HCT116 (cell line): Measurements from ENCODE around the gene PDE6D. TPM values are rescaled to one million over a fixed set of nuclear protein-coding genes. Genes with fewer than 3 reads are reported as not detected.

Experiments used
- ATAC-seq: fragments of 200-7000 bp; cut with Tn5 transposase; 2 replicates; pipeline ENCODE4 v1.9.1; 2020; ENCODE audit warnings: mild to moderate bottlenecking, moderate library complexity
- BruUV-seq: library from RNA; stranded (reverse); fragments of 400-500 nt; replicated peaks from 2 replicates; lab custom pipeline; 2021; lab: Mats Ljungman, UMichigan
- CTCF ChIA-PET: fragments of 300-600 bp; sonication (Branson Sonifier 250); formaldehyde crosslinking; loops from one replicate; lab custom pipeline; 2021; ENCODE audit warnings: antibody characterized with exemption; lab: Charles Lee
- POLR2A ChIA-PET: fragments of 300-600, 350-600 bp; sonication (Branson Sonifier 250); formaldehyde crosslinking; loops from one replicate; lab custom pipeline; 2021; ENCODE audit warnings: antibody characterized with exemption; lab: Charles Lee
- RAD21 ChIA-PET, 2 experiments: fragments of 300-600 bp; sonication (Branson Sonifier 250); formaldehyde crosslinking; loops; one replicate each; lab custom pipeline; 2023; ENCODE audit warnings: low total read pairs in 2 of 2; ENCODE audit not compliant: uncharacterized antibody in 2 of 2, unreplicated experiment in 2 of 2, low non-redundant PET in 1 of 2; lab: Charles Lee
- DNase-seq: peaks from one replicate; pipeline ENCODE4 v3.0.0-alpha.2; 2010; ENCODE audit warnings: low read depth, low spot score
- H2AFZ ChIP-seq: fragments of 200-600 bp; shearing (Covaris generic), sonication (generic); 2 replicates; pipeline ENCODE4 v1.6.1; 2017; ENCODE audit warnings: low read depth, mixed run types, mixed read lengths, antibody characterized with exemption, low read length; ENCODE audit not compliant: poor library complexity, severe bottlenecking
- H3K27ac ChIP-seq: 2 replicates; pipeline ENCODE4 v1.5.1; 2012; ENCODE audit warnings: low read depth, low read length
- H3K27me3 ChIP-seq: fragments of 200-600 bp; sonication (generic); 2 replicates; pipeline ENCODE4 v1.6.1; 2016; ENCODE audit warnings: mixed run types, low read length, mixed read lengths; ENCODE audit not compliant: insufficient read depth
- H3K36me3 ChIP-seq, 2 experiments: fragments of 200-500 bp in 1 of 2; fragments of 200-600 bp in 1 of 2; sonication (Bioruptor generic) in 1 of 2; sonication (generic) in 1 of 2; 2 replicates each; pipeline versions ENCODE4 v1.5.1 to v1.6.1; 2014 to 2016; ENCODE audit warnings: low read length in 2 of 2, inconsistent platforms in 1 of 2, mixed read lengths in 1 of 2, mixed run types in 1 of 2; ENCODE audit not compliant: insufficient read depth in 2 of 2, control insufficient read depth in 1 of 2
- H3K4me1 ChIP-seq, 2 experiments: fragments of 200-600 bp in 1 of 2; sonication (generic) in 1 of 2; 2 replicates each; pipeline versions ENCODE4 v1.5.1 to v1.6.1; 2012 to 2017; ENCODE audit warnings: low read length in 2 of 2, inconsistent platforms in 1 of 2, mild to moderate bottlenecking in 1 of 2, mixed read lengths in 1 of 2, mixed run types in 1 of 2, moderate library complexity in 1 of 2; ENCODE audit not compliant: insufficient read depth in 2 of 2, control insufficient read depth in 1 of 2
- H3K4me2 ChIP-seq: fragments of 200-600 bp; sonication (generic); 2 replicates; pipeline ENCODE4 v1.6.1; 2017; ENCODE audit warnings: mixed run types, low read length, mixed read lengths
- H3K4me3 ChIP-seq, 2 experiments: fragments of 200-600 bp in 1 of 2; sonication (generic) in 1 of 2; replicated peaks in 1 of 2; 2 replicates each; pipeline ENCODE4 v1.5.1; 2011 to 2016; ENCODE audit warnings: low read length in 2 of 2, control low read depth in 1 of 2, low read depth in 1 of 2, mild to moderate bottlenecking in 1 of 2, mixed read lengths in 1 of 2, mixed run types in 1 of 2
- H3K79me2 ChIP-seq: fragments of 200-600 bp; sonication (generic); 2 replicates; pipeline ENCODE4 v1.6.1; 2017; ENCODE audit warnings: mild to moderate bottlenecking, mixed run types, low read length, moderate library complexity, mixed read lengths; ENCODE audit not compliant: insufficient read depth
- H3K9ac ChIP-seq: fragments of 200-600 bp; sonication (generic); 2 replicates; pipeline ENCODE4 v1.6.1; 2016; ENCODE audit warnings: low read length, mixed read lengths
- H3K9me2 ChIP-seq: fragments of 200-600 bp; sonication (generic), shearing (Covaris generic); 2 replicates; pipeline ENCODE4 v1.6.1; 2017; ENCODE audit warnings: mixed run types, mild to moderate bottlenecking, moderate library complexity; ENCODE audit not compliant: insufficient read depth
- H3K9me3 ChIP-seq, 2 experiments: fragments of 200-500 bp in 1 of 2; fragments of 200-600 bp in 1 of 2; sonication (Bioruptor generic) in 1 of 2; sonication (generic) in 1 of 2; 2 replicates each; pipeline ENCODE4 v1.6.1; 2014 to 2017; ENCODE audit warnings: low read length in 2 of 2, mixed read lengths in 2 of 2, inconsistent platforms in 1 of 2, low read depth in 1 of 2, mild to moderate bottlenecking in 1 of 2, mixed run types in 1 of 2, moderate library complexity in 1 of 2; ENCODE audit not compliant: control insufficient read depth in 1 of 2, insufficient read depth in 1 of 2
- H4K20me1 ChIP-seq: fragments of 200-600 bp; sonication (generic), shearing (Covaris generic); 2 replicates; pipeline ENCODE4 v1.6.1; 2017; ENCODE audit warnings: mixed run types, mild to moderate bottlenecking, moderate library complexity; ENCODE audit not compliant: insufficient read depth
- ATF3 ChIP-seq: IDR thresholded peaks from 2 replicates; pipeline ENCODE4 v1.6.1; 2012
- CBX3 ChIP-seq: IDR thresholded peaks from 2 replicates; pipeline ENCODE4 v1.6.1; 2012; ENCODE audit warnings: low read depth
- CEBPB ChIP-seq: IDR thresholded peaks from 2 replicates; pipeline ENCODE4 v1.6.1; 2012; ENCODE audit warnings: low read depth
- CTCF ChIP-seq, 3 experiments: fragments of 200-600 bp in 1 of 3; sonication (generic) in 1 of 3; IDR thresholded peaks in 2 of 3; conservative IDR thresholded peaks in 1 of 3; 2 replicates each; pipeline ENCODE4 v1.5.1; 2012 to 2017; ENCODE audit warnings: low read depth in 2 of 3, low read length in 2 of 3, antibody characterized with exemption in 1 of 3, borderline replicate concordance in 1 of 3, control low read depth in 1 of 3, mild to moderate bottlenecking in 1 of 3, mixed read lengths in 1 of 3, mixed run types in 1 of 3, moderate library complexity in 1 of 3; ENCODE audit not compliant: insufficient read depth in 1 of 3
- EGR1 ChIP-seq: IDR thresholded peaks from 2 replicates; pipeline ENCODE4 v1.6.1; 2012; ENCODE audit warnings: low read depth
- FOSL1 ChIP-seq: IDR thresholded peaks from 2 replicates; pipeline ENCODE4 v1.6.1; 2012; ENCODE audit warnings: low read depth
- POLR2A ChIP-seq: IDR thresholded peaks from 2 replicates; pipeline ENCODE4 v1.7.0; 2011; ENCODE audit warnings: borderline replicate concordance; ENCODE audit not compliant: insufficient read depth, insufficient read length; ENCODE audit errors: extremely low read depth
- POLR2AphosphoS5 ChIP-seq: IDR thresholded peaks from 2 replicates; pipeline ENCODE4 v1.6.1; 2011; ENCODE audit warnings: mild to moderate bottlenecking, low read depth, low read length, moderate library complexity
- SIN3A ChIP-seq: IDR thresholded peaks from 2 replicates; pipeline ENCODE4 v1.6.1; 2012; ENCODE audit warnings: low read depth
- SRF ChIP-seq: IDR thresholded peaks from 2 replicates; pipeline ENCODE4 v1.6.1; 2012; ENCODE audit warnings: low read depth
- TCF7L2 ChIP-seq: IDR thresholded peaks from 2 replicates; pipeline ENCODE4 v1.7.0; 2011; ENCODE audit warnings: borderline replicate concordance, inconsistent platforms; ENCODE audit not compliant: insufficient read depth, insufficient read length; ENCODE audit errors: extremely low read depth
- YY1 ChIP-seq: IDR thresholded peaks from 2 replicates; pipeline ENCODE4 v1.6.1; 2011; ENCODE audit warnings: low read length, low read depth, moderate library complexity, mild to moderate bottlenecking; ENCODE audit not compliant: insufficient replicate concordance; ENCODE audit errors: extremely low read depth
- intact Hi-C: fragments of 100-400 bp; cut with micrococcal nuclease; formaldehyde crosslinking; loops from 2 replicates; pipeline ENCODE4 v1.10.0; 2022
- total RNA-seq: library from RNA; stranded (reverse); gene quantifications from one replicate; pipeline ENCODE4 v1.2.1, GENCODE V29; 2021; ENCODE audit not compliant: unreplicated experiment
- TF ChIP-seq, protein P1 (sequence below): IDR thresholded peaks from 2 replicates; pipeline ENCODE4 v1.6.1; 2012; ENCODE audit warnings: low read depth

Gene PDE6D
- total RNA-seq, 1 experiment from 2014 or later = 26.6 TPM

GRCh38 chr2:231687133-231687852 is 93.8 kb downstream of the PDE6D start:
- peak overlapping the region; percentile 64 for H3K4me2 ChIP-seq
- H3K9ac ChIP-seq = peak overlapping the region; percentile 43

More at GRCh38 chr2:231687133-231687852, 93.8 kb downstream of the PDE6D start:
- Histone ChIP-seq H3K4me3 (peak overlapping the region; percentile 10 to 26; a peak in 2 of 4 replicates), H3K27me3 (no peaks in the 10 kb centered on the region), H3K36me3 (no peaks in the 10 kb centered on the region), H3K9me3 (no peaks in the 10 kb centered on the region), H3K27ac (peak overlapping the region; percentile 73), H2AFZ (no peak overlapping the region), H3K9me2 (no peaks in the 10 kb centered on the region), H4K20me1 (no peaks in the 10 kb centered on the region), H3K4me1 (peaks cover 22 to 33% of the 10 kb centered on the region in 2 experiments), H3K79me2 (no peaks in the 10 kb centered on the region)
- DNase-seq (no peak), ATAC-seq (peak; percentile 89)
- intact Hi-C loops = no loop called here
- TF ChIP-seq TCF7L2 (no peak), CTCF (IDR thresholded peaks at IDR 0.05 in 2 of 3, conservative IDR thresholded peaks at IDR 0.05 in 1 of 3; ENCODE audit: borderline replicate concordance in 1 of 3, insufficient read depth in 1 of 3, low read depth in 2 of 3, low read length in 2 of 3) (peak in 2 of 3 experiments; percentile 73 to 88; a peak in 4 of 6 replicates), YY1 (peak; percentile 29), EGR1 (no peak), SRF (no peak), CBX3 (no peak), ATF3 (no peak), SIN3A (no peak), POLR2A (peak; percentile 39), FOSL1 (no peak), CEBPB (no peak), POLR2AphosphoS5 (peak; percentile 37; the same call in 1 of the 2 replicates)
- TF ChIP-seq, protein P1, sequence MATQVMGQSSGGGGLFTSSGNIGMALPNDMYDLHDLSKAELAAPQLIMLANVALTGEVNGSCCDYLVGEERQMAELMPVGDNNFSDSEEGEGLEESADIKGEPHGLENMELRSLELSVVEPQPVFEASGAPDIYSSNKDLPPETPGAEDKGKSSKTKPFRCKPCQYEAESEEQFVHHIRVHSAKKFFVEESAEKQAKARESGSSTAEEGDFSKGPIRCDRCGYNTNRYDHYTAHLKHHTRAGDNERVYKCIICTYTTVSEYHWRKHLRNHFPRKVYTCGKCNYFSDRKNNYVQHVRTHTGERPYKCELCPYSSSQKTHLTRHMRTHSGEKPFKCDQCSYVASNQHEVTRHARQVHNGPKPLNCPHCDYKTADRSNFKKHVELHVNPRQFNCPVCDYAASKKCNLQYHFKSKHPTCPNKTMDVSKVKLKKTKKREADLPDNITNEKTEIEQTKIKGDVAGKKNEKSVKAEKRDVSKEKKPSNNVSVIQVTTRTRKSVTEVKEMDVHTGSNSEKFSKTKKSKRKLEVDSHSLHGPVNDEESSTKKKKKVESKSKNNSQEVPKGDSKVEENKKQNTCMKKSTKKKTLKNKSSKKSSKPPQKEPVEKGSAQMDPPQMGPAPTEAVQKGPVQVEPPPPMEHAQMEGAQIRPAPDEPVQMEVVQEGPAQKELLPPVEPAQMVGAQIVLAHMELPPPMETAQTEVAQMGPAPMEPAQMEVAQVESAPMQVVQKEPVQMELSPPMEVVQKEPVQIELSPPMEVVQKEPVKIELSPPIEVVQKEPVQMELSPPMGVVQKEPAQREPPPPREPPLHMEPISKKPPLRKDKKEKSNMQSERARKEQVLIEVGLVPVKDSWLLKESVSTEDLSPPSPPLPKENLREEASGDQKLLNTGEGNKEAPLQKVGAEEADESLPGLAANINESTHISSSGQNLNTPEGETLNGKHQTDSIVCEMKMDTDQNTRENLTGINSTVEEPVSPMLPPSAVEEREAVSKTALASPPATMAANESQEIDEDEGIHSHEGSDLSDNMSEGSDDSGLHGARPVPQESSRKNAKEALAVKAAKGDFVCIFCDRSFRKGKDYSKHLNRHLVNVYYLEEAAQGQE = no peak
- BruUV-seq = TSS peak; percentile 38
- ChIA-PET CTCF (interaction anchor here (0.6 to 4.9 kb wide), 7 partner anchors 10 to 27 kb away, joined by 3 to 41 read pairs (median 11); no protein-coding TSS in a partner anchor), POLR2A (interaction anchor here (1.0 to 1.6 kb wide), 3 partner anchors 12 to 27 kb away, joined by 3 to 5 read pairs (median 4); no protein-coding TSS in a partner anchor), RAD21 (no interaction called here)
